Gastrocnemius medialis (tissue), 4 donors: ENCODE measurements around the gene C16orf46. TPM values are rescaled to one million over a fixed set of nuclear protein-coding genes. Genes with fewer than 3 reads are reported as not detected.
A peak's percentile ranks its signal among the peaks of the same experiment; 100 is the strongest.

Source experiments
- ATAC-seq, 2 donors: fragments of 150-250 bp; one replicate each; pipeline ENCODE4 v1.9.1; 2016
- DNase-seq, 2 donors: peaks; one replicate each; pipeline ENCODE4 v3.0.0-alpha.2; 2019
- H3K27ac ChIP-seq, 4 donors: fragments of 200-600 bp; sonication (generic); 1 replicate in 1 of 4; 2 replicates in 3 of 4; pipeline ENCODE4 v1.5.1; 2016 to 2018; ENCODE audit warnings: mild to moderate bottlenecking in 2 of 4, moderate library complexity in 1 of 4
- H3K27me3 ChIP-seq, 3 donors: fragments of 200-600 bp; sonication (generic) in 2 of 3; 1 replicate in 1 of 3; 2 replicates in 2 of 3; pipeline versions ENCODE4 v1.5.1 to v1.6.0; 2016 to 2019; ENCODE audit warnings: mild to moderate bottlenecking in 1 of 3, moderate library complexity in 1 of 3
- H3K36me3 ChIP-seq, 2 donors: fragments of 200-600 bp; sonication (generic) in 1 of 2; one replicate each; pipeline ENCODE4 v1.5.1; 2017 to 2018
- H3K4me1 ChIP-seq, 2 donors: fragments of 200-600 bp; sonication (generic) in 1 of 2; one replicate each; pipeline ENCODE4 v1.5.1; 2016 to 2017; ENCODE audit warnings: mild to moderate bottlenecking in 2 of 2
- H3K4me3 ChIP-seq, 4 donors: fragments of 200-600 bp; sonication (generic) in 3 of 4; 1 replicate in 1 of 4; 2 replicates in 3 of 4; pipeline ENCODE4 v1.5.1; 2016 to 2019; ENCODE audit warnings: mild to moderate bottlenecking in 2 of 4
- H3K9me3 ChIP-seq, 3 donors: fragments of 200-600 bp; sonication (generic) in 2 of 3; 1 replicate in 1 of 3; 2 replicates in 2 of 3; pipeline ENCODE4 v1.5.1; 2016 to 2019
- POLR2A ChIP-seq, 2 donors: fragments of 450-650 bp; IDR thresholded peaks; one replicate each; pipeline ENCODE4 v1.6.1; 2017; ENCODE audit warnings: antibody characterized with exemption in 2 of 2, mild to moderate bottlenecking in 2 of 2, moderate library complexity in 2 of 2
- in situ Hi-C, 4 donors: fragments of 200-750 bp; cut with MboI; loops; one replicate each; pipeline versions ENCODE4 v1.15.0 to v1.8.0; 2017; ENCODE audit warnings: low sequenced_read_pairs in 4 of 4
- intact Hi-C: fragments of 100-400 bp; cut with DNase I; formaldehyde crosslinking; loops from one replicate; pipeline ENCODE4 v1.15.1; 2023; ENCODE audit warnings: low total_unique reads
- total RNA-seq, 4 donors: library from RNA; depleted of rRNA; stranded (reverse); fragments of >200 nt; gene quantifications; one replicate each; pipeline versions ENCODE4 v1.1.0 to v1.2.3, GENCODE V29; 2016
- TF ChIP-seq, protein P1 (sequence below), 5 experiments: fragments of 450-650 bp in 3 of 5; fragments of 200-600 bp in 2 of 5; sonication (generic) in 2 of 5; IDR thresholded peaks in 4 of 5; conservative IDR thresholded peaks in 1 of 5; 1 replicate in 4 of 5; 2 replicates in 1 of 5; pipeline ENCODE4 v1.5.1; 2016 to 2019; ENCODE audit warnings: antibody characterized with exemption in 5 of 5, mild to moderate bottlenecking in 3 of 5, moderate library complexity in 3 of 5

Gene C16orf46
- total RNA-seq, 4 donors from 2014 or later = 0.88 TPM; not detected in 3

DNA sequence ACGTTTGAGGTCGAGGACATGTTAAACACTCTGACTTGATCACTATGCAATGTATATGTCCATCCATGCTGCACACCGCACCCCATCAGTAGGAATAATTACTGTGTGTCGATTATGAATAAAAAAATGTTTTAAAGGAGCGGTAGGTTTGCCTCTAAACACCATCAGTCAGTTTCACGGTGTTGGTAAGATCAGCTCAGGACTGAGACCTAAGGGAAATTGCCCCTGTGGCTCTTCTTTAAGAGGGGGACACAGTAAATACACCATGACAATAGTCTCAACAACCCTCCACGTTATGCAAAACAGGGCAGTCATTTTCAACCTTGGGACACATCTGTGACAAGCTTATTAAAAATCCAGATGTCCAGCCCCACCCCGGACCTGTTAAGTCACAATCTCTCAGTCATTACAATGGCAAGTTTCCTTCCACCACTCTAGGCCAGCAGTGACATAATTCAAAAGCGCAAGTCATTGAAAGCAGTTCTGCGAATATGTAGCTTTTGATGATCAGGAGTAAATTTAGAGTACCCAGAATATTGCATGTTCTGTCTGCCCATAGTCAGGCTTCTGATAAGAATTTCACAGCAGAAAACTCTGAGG lies 40.2 kb downstream of the C16orf46 start:
- peak in 1 of 2 donors; percentile 23 for ATAC-seq
- DNase-seq = no peak
- peak overlapping the region; percentile 59 to 74 (median 72) for H3K4me3 ChIP-seq
- peak overlapping the region; percentile 66 to 78 (median 76) for H3K27ac ChIP-seq
- peaks cover 11 to 21% of the 10 kb centered on the region in 2 donors for H3K4me1 ChIP-seq
- H3K9me3 ChIP-seq = no peaks in the 10 kb centered on the region
- in situ Hi-C loops (loop anchor here in 3 of 4 donors (5.0 to 25.0 kb wide), 3 partner anchors 40 to 700 kb away; partner anchors contain the start of genes C16orf46 (in 1 of the 3) and GAN (in 1 of the 3)), intact Hi-C loops (loop anchor here (2.0 to 10.0 kb wide), 2 partner anchors 60 to 168 kb away; partner anchors contain the start of gene GCSH)
- H3K36me3 ChIP-seq = peaks cover 0 to 19% of the 10 kb centered on the region in 2 donors
- peak in 1 of 2 donors; percentile 22 for TF ChIP-seq POLR2A (IDR thresholded peaks at IDR 0.05)
- TF ChIP-seq, protein P1, sequence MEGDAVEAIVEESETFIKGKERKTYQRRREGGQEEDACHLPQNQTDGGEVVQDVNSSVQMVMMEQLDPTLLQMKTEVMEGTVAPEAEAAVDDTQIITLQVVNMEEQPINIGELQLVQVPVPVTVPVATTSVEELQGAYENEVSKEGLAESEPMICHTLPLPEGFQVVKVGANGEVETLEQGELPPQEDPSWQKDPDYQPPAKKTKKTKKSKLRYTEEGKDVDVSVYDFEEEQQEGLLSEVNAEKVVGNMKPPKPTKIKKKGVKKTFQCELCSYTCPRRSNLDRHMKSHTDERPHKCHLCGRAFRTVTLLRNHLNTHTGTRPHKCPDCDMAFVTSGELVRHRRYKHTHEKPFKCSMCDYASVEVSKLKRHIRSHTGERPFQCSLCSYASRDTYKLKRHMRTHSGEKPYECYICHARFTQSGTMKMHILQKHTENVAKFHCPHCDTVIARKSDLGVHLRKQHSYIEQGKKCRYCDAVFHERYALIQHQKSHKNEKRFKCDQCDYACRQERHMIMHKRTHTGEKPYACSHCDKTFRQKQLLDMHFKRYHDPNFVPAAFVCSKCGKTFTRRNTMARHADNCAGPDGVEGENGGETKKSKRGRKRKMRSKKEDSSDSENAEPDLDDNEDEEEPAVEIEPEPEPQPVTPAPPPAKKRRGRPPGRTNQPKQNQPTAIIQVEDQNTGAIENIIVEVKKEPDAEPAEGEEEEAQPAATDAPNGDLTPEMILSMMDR (IDR thresholded peaks at IDR 0.05 in 4 of 5, conservative IDR thresholded peaks at IDR 0.05 in 1 of 5) = no peak
- no peaks in the 10 kb centered on the region for H3K27me3 ChIP-seq

DNA sequence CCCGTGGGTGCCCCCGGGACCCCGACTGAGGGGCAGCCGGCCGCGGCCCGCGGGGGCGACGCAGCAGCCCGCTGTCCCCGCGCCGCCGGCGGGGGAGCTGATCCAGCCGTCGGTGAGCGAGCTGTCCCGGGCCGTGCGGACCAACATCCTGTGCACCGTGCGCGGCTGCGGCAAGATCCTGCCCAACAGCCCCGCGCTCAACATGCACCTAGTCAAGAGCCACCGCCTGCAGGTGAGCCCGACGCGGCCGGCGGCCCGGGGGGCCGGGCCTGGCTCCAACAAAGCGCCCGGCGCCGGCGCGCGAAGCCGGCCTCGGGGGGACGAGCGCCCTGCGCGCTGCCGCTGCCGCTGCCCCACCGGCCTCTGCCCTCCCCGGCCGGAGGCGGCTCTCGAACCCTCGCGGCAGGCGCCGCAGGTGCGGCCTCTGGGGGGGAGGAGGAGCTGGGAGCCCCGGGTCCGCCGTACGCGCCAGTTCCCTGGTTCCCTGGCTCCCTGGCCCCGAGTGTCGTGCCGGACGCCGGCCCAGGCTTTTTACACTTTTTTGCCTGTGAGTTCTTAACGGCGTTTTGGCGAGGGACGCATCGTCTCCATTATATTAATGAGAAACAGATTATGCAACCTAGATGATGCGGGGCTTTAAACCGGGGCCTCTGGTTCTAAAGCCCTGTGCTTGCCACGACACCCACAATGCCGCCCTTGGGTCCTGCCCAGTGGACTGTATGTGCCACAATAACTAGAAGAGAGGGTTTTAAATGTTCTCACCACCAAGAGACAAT lies 40.9 kb downstream of the C16orf46 start:
- in situ Hi-C loops (loop anchor here in 3 of 4 donors (5.0 to 25.0 kb wide), 3 partner anchors 41 to 701 kb away; partner anchors contain the start of genes C16orf46 (in 1 of the 3) and GAN (in 1 of the 3)), intact Hi-C loops (loop anchor here (1.0 to 10.0 kb wide), 5 partner anchors 29 to 277 kb away; partner anchors contain the start of genes C16orf46, CENPN and GCSH)
- no peaks in the 10 kb centered on the region for H3K27me3 ChIP-seq
- peak overlapping the region; percentile 59 to 74 (median 72) for H3K4me3 ChIP-seq
- ATAC-seq (peak; percentile 62 to 63), DNase-seq (no peak)
- H3K4me1 ChIP-seq = peaks cover 11 to 21% of the 10 kb centered on the region in 2 donors
- H3K9me3 ChIP-seq = no peaks in the 10 kb centered on the region
- TF ChIP-seq, protein P1 (IDR thresholded peaks at IDR 0.05 in 4 of 5, conservative IDR thresholded peaks at IDR 0.05 in 1 of 5) = no peak
- no peak for TF ChIP-seq POLR2A (IDR thresholded peaks at IDR 0.05)
- H3K27ac ChIP-seq = peak overlapping the region; percentile 66 to 78 (median 76)
- H3K36me3 ChIP-seq = peaks cover 0 to 12% of the 10 kb centered on the region in 2 donors

DNA sequence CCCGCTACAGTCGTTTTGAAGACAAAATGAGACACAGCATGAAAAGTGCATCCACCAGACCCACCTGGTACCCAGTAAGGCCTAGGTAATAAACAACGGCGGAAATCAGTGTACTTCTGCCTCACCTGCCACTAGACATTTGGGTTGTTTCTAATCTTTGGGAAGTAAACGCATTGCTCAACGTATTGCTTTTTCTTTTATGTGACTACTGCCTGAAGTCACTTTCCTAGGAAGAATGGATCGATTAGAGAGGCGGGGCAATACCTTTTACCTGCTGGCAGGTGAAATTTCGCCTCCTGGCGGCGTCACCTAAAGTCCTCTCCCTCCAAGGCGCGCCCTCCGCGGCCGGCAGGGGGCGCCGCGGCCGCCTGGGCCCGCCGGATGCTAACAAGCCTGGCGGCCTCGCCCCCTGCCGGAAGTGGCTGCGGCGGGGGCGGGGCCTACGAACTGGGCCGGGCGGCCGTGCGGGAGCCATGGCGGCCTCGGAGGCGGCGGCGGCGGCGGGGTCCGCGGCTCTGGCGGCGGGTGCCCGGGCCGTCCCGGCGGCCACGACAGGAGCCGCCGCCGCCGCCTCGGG lies 41.6 kb downstream of the C16orf46 start, which contains the start of gene ATMIN:
TSS of gene ATMIN (plus strand) at position 445 of the 577 bp plus-strand sequence. CDS start at position 474, 29 bp downstream.
- ATAC-seq (peak; percentile 92 to 93), DNase-seq (peak; percentile 58 to 75)
- Histone ChIP-seq H3K27me3 (no peaks in the 10 kb centered on the region), H3K4me3 (peak within 1 kb of the TSS; percentile 59 to 74 (median 72)), H3K9me3 (no peaks in the 10 kb centered on the region), H3K4me1 (peaks cover 11 to 21% of the 10 kb centered on the region in 2 donors), H3K27ac (peak within 1 kb of the TSS; percentile 66 to 78 (median 76)), H3K36me3 (peaks cover 0 to 7% of the 10 kb centered on the region in 2 donors)
- intact Hi-C loops = loop anchor here (1.0 to 10.0 kb wide), 4 partner anchors 28 to 277 kb away; partner anchors contain the start of genes C16orf46 and CENPN
- peak; percentile 56 to 70 for TF ChIP-seq POLR2A (IDR thresholded peaks at IDR 0.05)
- TF ChIP-seq, protein P1 (IDR thresholded peaks at IDR 0.05 in 4 of 5, conservative IDR thresholded peaks at IDR 0.05 in 1 of 5) = peak; percentile 90 to 99 (median 98)
- in situ Hi-C loops = loop anchor here in 3 of 4 donors (5.0 to 25.0 kb wide), 3 partner anchors 42 to 702 kb away; partner anchors contain the start of genes C16orf46 (in 1 of the 3) and GAN (in 1 of the 3)

DNA sequence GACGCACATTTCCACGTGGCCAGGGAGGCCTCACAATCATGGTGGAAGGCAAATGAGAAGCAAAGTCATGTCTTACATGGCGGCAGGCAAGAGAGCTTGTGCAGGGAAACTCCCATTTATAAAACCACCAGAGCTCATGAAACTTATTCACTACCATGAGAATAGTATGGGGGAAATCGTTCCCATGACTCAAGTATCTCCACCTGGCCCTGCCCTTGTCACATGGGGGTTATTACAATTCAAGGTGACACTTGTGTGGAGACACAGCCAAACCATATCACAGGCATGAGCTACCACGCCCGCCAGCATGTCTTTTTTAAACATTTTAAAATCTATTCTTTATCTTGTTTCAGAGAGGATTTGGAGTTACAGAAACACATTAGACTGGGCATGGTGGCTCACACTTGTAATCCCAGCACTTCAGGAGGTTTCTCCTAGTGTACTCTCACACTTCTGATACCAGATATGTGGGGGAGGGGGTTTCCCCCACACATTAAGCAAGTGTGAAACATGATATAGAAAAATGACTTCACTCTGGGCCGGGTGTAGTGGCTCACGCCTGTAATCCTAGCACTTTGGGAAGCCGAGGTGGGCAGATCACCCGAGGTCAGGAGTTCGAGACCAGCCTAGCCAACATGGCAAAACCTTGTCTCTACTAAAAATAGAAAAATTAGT lies 47.0 kb downstream of the C16orf46 start:
- ATAC-seq (no peak), DNase-seq (no peak)
- TF ChIP-seq, protein P1 (IDR thresholded peaks at IDR 0.05 in 4 of 5, conservative IDR thresholded peaks at IDR 0.05 in 1 of 5) = no peak
- TF ChIP-seq POLR2A (IDR thresholded peaks at IDR 0.05) = no peak
- H3K27me3 ChIP-seq = no peaks in the 10 kb centered on the region
- H3K9me3 ChIP-seq = no peaks in the 10 kb centered on the region
- no peak overlapping the region for H3K27ac ChIP-seq
- no peaks in the 10 kb centered on the region for H3K4me1 ChIP-seq
- intact Hi-C loops (loop anchor here (10.0 kb wide), 1 partner anchor 175 kb away; no protein-coding TSS in a partner anchor), in situ Hi-C loops (loop anchor here in 2 of 4 donors (25.0 kb wide), 2 partner anchors 282 to 707 kb away; partner anchors contain the start of gene GAN (in 1 of the 2))
- no peaks in the 10 kb centered on the region for H3K36me3 ChIP-seq
- H3K4me3 ChIP-seq = no peak overlapping the region
